ENCODE results near the gene DNAH5. TPM values are rescaled to one million over a fixed set of nuclear protein-coding genes. Genes with fewer than 3 reads are reported as not detected.

DNAH5 gene
- total and polyA plus RNA-seq, 2 experiments from 2014 or later = 0.56 to 0.97 TPM

- DNase-seq (ENCODE audit: low spot score) = no peak
- H3K4me3 Mint-ChIP-seq = no peak overlapping the region
- Histone ChIP-seq H3K4me2 (no peak overlapping the region), H3K4me1 (ENCODE audit: insufficient read depth) (no peaks in the 10 kb centered on the region), H3K79me2 (replicated peaks; ENCODE audit: insufficient read depth) (no peaks in the 10 kb centered on the region), H3K4me3 (no peak overlapping the region), H2AFZ (no peak overlapping the region), H3K27me3 (ENCODE audit: insufficient read depth) (no peaks in the 10 kb centered on the region), H3K36me3 (ENCODE audit: insufficient read depth) (no peaks in the 10 kb centered on the region; the same call in 1 of the 2 replicates), H3K9me2 (ENCODE audit: insufficient read depth) (peaks cover 19% of the 10 kb centered on the region; the same call in 1 of the 2 replicates), H4K20me1 (replicated peaks; ENCODE audit: insufficient read depth) (no peaks in the 10 kb centered on the region), H3K27ac (ENCODE audit: low read depth) (no peak overlapping the region), H3F3A (replicated peaks; ENCODE audit: low read depth) (no peaks in the 10 kb centered on the region)
- peaks cover 3% of the 10 kb centered on the region; the same call in 1 of the 3 replicates for H3K36me3 Mint-ChIP-seq (ENCODE audit: low read depth)
- H3K9me3 Mint-ChIP-seq = peaks cover 10% of the 10 kb centered on the region; the same call in 2 of the 3 replicates
- no peaks in the 10 kb centered on the region for H3K4me1 Mint-ChIP-seq
- no peak for TF ChIP-seq NANOG (IDR thresholded peaks at IDR 0.05; ENCODE audit: borderline replicate concordance)
- no peak for TF ChIP-seq EZH2phosphoT487 (IDR thresholded peaks at IDR 0.05; ENCODE audit: unreplicated experiment)
- TF ChIP-seq JUNB (IDR thresholded peaks at IDR 0.05; ENCODE audit: unreplicated experiment) = no peak
- no peak overlapping the region for H3K27ac Mint-ChIP-seq
- ATAC-seq = no peak
- H3K27me3 Mint-ChIP-seq (ENCODE audit: insufficient read depth, low read depth, poor library complexity) = no peaks in the 10 kb centered on the region
These were observed 164.4 kb downstream of the DNAH5 start for GRCh38 chr5:13780081-13780480.

GRCh38 chr5:13773649-13774048, 170.8 kb downstream of the DNAH5 start:
- no peak for ATAC-seq
- peaks cover 2% of the 10 kb centered on the region for H3K27me3 Mint-ChIP-seq (ENCODE audit: insufficient read depth, low read depth, poor library complexity)
- Histone ChIP-seq H3K27me3 (ENCODE audit: insufficient read depth) (no peaks in the 10 kb centered on the region), H3K4me3 (no peak overlapping the region), H3F3A (replicated peaks; ENCODE audit: low read depth) (no peaks in the 10 kb centered on the region), H3K27ac (ENCODE audit: low read depth) (no peak overlapping the region), H3K9me2 (ENCODE audit: insufficient read depth) (0 out of 2 replicates have a peak, but pooled peaks cover 8% of the 10 kb centered on the region), H2AFZ (peak overlapping the region; percentile 30; the same call in 1 of the 2 replicates), H4K20me1 (replicated peaks; ENCODE audit: insufficient read depth) (no peaks in the 10 kb centered on the region), H3K36me3 (ENCODE audit: insufficient read depth) (no peaks in the 10 kb centered on the region), H3K4me2 (no peak overlapping the region), H3K4me1 (ENCODE audit: insufficient read depth) (no peaks in the 10 kb centered on the region), H3K79me2 (replicated peaks; ENCODE audit: insufficient read depth) (no peaks in the 10 kb centered on the region)
- TF ChIP-seq POLR2AphosphoS5 (IDR thresholded peaks at IDR 0.05; ENCODE audit: low read depth) (no peak), ZNF331 (CRISPR knock-in tag; IDR thresholded peaks at IDR 0.05; ENCODE audit: low read depth) (no peak), STAT1 (IDR thresholded peaks at IDR 0.05; ENCODE audit: unreplicated experiment) (no peak), ETS1 (IDR thresholded peaks at IDR 0.05) (no peak), CTCF (conservative IDR thresholded peaks at IDR 0.05; ENCODE audit: low read depth in 2 of 2) (no peak), CREB1 (CRISPR knock-in tag; IDR thresholded peaks at IDR 0.05; ENCODE audit: low read depth) (no peak)
- DNase-seq (ENCODE audit: low spot score) = no peak
- no peak overlapping the region for H3K4me3 Mint-ChIP-seq
- H3K9me3 Mint-ChIP-seq = no peaks in the 10 kb centered on the region
- H3K36me3 Mint-ChIP-seq (ENCODE audit: low read depth) = no peaks in the 10 kb centered on the region
- H3K27ac Mint-ChIP-seq = no peak overlapping the region
- peaks cover 3% of the 10 kb centered on the region; the same call in 2 of the 3 replicates for H3K4me1 Mint-ChIP-seq

Measured in GM23338 (cell line).